ENCODE data around the gene TPM2.

Gene TPM2

DNA sequence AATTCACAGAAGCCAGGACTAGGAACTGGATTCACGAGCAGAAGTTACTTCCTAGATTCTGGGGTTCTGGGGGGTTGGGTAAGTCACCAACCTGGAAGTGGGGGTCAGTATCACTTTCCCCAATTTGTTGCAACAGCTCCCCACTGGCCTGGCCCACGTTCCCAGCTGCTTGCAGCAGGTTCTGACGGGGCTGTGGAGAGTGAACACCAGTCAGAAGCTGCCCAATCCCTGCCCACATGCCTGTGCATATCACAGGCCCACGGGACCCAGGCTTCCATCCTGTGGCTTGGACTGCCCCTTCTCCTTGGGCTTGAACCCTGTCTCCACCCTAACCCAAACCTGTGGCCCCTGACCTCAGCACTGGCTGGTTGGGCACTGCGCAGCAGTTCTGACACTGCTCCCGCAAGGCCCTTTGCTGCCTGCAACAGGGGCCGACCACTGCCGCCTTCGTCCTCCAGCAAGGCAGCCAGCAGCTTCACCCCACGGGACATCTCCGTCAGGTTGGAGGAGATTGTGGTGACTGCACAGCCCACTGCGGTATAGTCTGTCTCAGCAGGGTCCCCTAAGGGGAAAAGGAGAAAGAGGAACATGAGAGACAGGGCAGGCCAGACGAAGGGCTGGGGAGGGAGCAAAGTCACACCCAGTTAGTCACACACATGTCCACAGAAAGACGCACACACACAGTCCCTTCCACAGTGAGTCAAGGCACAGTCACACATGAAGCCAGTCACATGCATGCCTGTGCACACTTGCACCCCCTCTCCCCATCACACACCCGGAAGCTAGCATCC, 29.2 kb upstream of the TPM2 start:
- DNase-seq (ENCODE audit: low read depth in 2 of 2) = no peak

DNA sequence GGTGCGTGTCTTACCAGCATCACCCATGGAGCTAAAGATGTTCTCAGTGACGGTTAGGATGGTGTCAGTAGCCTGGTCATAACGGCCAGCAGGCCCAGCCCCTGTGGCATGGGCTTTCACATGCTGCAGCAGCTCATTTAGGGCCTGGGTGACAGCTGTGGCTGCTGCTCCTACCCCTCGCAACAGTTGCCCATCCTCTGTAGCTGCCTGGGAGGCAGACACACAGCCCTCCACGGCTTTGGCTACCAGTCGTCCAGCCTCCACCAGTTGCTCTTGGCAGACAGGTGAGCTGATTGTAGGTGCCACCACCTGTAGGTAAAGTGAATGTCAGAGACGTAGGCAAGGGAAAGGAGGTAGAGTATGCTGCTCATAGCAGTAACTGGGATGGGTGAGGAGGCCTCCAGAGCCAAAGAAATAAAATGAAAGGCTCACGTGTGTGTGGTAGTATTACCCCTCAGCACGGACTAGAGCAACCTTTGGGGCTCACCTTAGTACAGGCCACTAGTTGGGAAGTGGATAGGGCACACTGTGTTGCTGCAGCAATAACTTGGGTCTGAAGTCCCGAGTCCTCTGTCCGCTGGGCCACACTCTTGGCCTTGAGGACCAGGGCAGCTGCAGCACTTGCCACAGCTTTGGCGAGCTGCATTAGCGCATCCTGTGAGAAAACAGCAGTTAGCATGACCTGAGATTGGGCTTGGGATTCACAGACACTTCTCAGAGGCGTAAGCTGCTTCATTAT, 27.6 kb upstream of the TPM2 start:
- DNase-seq (ENCODE audit: low read depth in 2 of 2) = no peak

DNA sequence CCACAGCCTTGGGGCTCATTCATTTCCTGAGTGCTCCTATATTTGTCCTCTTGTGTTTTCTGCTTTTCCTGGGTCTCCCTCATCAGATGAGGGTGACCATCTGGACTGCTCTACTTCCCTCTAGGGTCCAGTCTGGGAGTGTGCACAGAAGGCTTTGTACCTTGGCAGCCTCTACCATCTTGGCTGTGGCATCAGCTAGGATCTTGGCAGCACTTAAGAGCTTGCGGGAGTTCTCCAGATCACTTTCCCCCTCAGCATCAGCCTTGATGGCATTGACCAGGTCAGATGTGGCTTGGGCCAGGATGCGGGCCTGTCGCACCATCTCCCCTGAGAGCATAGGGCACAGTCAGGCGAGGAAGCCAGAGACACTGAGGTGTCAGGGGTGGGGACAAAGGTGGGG, 26.5 kb upstream of the TPM2 start:
- DNase-seq (ENCODE audit: low read depth in 2 of 2) = no peak

DNA sequence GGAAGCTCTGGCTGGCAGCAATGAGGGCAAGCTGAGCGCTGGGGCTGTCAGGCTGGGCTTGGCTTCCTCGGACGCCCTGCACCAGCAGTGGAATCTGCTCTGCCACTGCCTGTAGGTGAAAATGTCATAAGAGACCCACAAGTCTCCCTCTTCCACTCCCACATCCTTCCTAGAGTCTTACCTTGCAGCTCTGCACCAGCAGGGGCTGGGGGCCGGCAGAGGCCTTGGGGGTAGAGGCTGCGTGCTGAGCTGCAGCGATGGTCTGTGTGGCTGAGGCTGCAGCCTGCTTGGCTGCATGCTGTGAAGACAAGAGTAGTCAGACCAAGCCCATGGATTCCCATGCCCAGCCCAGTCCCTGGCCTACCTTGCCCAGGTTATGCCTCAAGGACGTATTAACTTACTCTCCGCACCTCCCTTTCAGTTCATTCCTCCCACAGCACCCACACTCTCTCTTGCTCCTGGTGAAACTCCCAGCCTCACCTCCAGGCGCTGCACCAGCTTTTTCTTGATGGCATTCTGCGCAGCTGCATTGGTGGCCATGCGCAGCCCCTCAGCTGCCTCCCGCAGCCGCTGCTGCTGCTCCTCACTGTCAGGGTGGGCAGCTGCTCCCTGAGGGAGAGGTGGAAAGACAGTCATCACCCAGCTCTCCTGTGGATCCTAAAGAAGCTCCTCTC, 25.0 kb upstream of the TPM2 start:
- DNase-seq (ENCODE audit: low read depth in 2 of 2) = no peak

DNA sequence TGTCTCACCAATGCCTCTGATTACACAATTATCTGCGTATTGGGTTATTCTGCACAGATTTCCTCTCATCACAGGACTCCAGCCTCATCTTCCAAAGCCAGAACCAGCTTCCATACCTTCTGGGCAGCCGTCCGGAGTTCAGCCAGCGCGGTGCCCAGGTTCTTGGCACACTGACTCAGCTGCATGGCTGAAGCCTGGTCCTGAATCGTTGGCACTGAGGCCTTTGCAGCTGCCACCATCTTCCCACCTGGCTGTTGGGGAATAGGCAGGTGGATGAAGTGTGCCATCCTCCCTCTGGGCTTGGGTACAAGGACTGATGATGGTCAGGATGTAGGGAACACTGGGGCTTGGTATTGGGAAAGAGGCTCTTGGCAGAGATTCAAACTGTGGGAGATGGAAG, 24.4 kb upstream of the TPM2 start:
- DNase-seq (ENCODE audit: low read depth in 2 of 2) = no peak

DNA sequence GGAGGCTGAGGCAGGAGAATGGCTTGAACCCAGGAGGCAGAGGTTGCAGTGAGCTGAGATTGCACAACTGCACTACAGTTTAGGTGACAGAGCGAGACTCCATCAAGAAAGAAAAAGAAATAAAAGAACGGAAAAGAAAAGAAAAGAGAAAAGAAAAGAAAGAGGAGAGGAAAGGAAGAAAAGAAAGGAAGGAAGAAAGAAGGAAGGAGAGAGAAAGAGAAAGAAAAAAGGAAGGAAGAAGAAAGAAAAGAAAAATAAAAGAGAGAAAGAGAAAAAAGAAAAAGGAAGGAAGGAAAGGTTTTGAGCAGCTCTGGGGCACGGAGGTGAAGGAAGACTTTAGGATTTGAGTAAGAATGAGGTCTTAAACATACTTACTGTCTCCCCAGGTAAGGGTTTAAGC, 23.9 kb upstream of the TPM2 start:
- no peak for DNase-seq (ENCODE audit: low read depth in 2 of 2)

DNA sequence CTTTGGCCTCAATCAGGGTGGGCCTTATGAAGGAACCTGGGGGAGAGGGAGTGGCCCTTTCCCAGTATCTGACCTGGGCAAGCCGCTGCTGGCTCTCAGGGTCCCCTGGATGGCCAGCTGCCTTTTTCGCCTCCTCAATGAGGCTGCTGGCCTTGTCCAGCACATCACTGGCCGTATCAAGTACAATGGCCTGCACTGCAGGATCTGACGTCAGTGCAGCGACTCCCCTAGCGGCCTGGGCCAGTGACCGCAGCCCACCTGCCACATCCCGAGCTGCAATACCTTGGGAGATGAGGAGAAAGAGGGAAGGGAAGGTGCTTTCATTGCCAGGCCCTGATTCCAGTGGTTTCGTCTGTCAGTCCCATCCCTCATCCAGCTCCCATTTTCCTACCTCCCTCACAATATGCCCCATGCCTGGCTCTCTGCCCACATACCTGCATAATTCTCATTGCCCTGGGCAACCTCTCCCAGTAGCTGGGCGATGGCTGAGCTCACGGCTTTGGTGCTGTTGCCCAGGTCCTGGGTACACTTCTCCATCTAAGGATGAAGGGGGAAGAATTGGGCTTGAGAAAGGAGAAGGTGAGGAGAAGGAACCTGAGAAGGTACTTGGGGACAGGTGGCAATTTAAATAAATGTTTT, 23.2 kb upstream of the TPM2 start:
- DNase-seq (ENCODE audit: low read depth in 2 of 2) = no peak

DNA sequence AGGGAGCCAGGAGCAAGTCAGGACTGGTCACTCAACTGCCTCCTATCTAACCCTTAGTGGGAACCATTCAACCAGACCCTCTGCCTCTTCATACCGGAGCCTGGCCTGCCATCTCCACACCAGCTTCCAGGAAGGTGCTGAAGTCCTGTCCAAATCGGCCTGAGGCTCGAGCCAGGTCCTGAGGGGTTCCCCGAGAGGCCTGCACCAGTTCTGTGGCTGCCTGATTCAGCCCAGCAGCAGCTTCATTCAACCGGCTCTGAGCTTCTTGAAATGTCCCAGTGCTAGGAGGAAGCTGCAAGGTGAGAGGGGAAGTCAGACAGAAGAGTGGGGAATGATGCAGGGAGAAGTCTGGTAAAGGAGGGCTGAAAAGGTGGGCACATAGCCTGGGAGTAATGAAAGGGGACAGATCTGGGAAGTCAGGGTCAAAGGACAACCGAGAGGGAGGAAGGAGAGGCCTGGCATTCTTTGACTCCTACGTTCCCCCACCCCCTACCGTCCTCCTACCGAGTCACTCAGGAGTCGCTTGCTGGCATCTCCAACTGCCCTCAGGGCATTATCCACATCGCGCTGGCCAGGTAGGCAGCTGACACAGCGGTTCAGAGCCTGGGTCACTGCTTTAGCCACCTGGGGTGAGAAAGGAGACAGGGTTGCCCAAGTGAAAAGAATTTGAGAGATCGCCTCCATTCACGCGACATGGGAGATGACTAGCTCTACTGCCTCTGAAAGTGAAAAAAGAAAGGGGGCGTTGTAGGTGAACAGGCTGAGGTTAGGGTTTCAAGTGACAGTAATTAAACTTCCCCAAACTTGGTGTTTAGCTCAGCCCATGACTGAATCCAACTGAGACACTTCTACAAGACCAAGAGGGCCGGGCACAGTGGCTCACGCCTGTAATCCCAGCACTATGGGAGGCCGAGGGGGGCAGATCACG, 22.0 kb upstream of the TPM2 start:
- no peak for DNase-seq (ENCODE audit: low read depth in 2 of 2)

DNA sequence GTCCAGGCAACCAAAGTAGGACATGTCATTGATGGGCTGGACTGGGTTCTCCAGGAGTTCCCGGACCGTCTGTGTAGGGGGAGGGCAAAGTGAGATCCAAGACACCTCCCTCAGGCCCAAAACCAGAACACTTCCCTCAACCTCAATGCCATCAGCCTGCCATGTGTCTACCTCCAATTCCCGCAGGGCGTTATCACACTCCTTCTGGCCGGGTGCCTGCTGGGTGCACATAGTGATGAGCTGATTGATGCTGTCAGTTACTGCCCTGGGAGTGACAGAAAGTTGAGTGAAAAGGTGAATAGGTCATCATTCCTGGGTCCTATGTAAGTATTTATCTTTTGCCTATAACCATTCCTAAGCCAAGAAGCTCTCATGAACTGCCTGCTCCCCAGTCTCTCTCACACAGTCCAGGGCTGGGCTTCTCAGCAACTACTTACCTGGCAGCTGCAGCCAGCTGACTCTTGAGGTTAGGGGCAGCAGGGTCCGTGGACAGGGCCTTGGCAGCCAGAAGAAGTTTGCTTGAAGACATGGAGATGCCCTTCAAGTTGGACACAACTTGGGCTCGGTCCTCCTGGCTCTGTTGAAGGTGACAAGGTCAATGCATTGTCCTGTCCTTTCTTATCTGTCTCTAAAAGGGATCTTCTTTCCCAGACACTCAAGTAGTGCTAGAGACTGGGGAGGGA, 21.2 kb upstream of the TPM2 start:
- DNase-seq (ENCODE audit: low read depth in 2 of 2) = no peak

DNA sequence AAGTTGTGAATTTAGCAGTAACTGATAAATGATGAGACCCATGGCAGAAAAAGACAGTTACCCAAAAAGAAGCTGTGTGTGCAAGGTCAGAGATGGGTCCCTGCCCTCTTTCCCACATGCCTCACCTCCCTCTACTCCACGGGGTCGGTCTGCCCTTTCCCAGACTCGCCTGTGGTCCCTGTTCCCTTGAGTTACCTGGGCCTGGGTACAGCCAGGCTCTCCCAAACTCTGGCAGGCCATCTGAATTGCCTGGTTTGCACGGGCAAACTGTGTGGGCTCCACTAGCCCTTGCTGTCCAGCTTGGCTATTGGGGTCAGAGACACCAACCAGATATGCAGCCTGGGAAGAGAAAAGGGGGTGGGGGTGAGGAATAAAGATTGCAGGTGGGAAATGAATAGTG, 18.4 kb upstream of the TPM2 start:
- DNase-seq (ENCODE audit: low read depth in 2 of 2) = no peak

DNA sequence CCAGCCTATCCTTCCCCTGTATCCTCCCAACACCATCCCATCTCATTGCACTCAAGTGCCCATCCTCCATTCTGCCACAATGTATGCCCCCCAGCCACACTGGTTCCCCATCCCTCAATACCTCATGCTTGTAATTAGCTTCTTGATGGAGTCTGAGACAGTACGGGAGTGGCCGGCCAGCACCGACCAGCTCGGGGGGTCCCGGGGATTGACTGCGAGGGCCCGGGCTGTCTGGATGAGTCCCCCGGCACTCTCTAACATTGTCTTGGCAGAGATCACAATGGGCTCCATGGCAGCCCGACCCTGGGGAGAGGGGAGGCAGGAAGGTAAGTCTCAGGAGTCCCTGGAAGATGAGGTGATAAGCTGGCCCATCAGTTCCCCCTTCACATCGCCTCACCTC, 17.2 kb upstream of the TPM2 start:
- DNase-seq (ENCODE audit: low read depth in 2 of 2) = no peak

DNA sequence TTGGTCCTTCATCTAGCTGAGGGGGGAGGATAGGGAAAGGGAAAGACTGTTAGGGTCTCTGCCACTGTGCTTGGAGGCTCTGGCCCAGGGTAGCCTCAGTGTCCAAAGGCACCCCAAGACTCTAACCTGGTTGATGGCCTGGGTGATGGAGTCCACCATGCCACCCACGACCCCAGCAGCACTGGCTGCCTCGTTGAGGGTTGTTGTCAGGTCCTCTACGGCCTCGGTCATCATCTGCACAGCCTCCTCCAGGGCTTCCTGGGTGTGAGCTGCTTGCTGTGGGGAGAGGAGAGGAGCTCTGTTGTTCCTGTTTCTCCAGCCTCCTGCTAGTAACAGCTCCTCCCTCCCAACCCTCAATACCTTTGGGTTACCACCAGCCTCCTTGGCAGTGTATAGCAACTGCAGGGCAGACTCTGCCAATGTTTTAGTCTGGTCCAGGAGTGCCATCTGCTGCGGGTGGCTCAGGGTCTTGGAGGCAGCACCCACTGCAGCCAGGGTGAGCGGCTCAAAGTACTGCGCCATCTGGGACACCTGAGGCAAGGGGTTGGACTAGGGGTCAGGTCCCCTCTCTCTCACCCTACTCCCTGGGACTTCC, 16.2 kb upstream of the TPM2 start:
- DNase-seq (ENCODE audit: low read depth in 2 of 2) = no peak

DNA sequence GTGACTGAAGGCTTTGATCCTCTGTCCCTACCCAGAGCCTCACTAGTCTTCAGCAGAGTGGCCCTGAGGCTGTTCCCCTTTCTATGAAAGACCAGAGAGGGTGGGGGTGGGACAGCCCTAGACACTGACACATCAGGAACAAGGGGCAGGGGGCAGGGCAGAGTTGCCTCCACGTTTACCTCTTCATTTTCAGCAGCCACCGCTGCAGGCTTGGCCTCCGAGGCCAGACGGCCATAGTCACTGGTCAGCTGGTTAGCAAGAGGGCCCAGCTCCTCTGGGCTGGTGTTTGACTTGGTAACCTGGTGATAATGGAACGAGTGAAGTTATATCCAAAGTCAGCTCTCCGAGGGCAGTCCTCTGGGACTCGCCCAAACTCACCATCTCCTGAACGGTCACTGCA, 15.6 kb upstream of the TPM2 start:
- no peak for DNase-seq (ENCODE audit: low read depth in 2 of 2)

DNA sequence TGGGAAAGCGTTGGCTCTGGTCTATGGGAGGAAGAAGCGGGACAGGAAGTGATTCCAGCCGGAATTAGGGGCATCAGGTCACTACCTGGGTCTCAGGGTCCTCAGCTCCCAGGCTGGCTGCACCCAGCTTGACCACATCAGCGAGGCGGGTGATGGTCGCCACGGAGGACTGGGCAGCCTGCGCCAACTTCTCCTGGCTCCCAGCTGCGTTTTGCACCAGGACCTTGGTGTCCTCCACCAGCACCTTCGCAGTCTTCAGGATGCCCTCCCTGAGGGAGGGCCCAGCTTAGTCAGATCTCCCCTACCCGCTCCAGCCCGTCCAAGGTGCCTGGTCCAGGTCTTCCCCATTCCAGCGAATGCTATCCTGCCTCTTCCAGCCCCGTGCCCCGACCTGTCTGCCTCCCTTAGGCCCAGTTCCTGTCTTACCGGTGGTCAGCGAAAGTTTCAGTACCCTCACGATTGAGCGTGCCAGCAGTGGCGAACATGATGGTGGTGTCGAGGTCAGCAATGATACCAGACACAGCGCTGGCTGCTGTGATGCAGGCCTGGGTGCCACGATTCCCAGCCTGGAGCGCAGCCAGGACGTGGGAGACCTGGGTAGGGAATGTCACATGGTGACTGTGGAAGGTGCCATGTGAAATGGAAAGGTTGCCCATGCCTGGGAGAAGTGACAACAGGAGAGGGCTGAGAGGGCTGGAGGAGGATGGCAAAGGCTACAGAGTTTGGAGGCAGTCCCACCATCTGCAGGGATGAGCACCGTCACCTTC, 14.4 kb upstream of the TPM2 start:
- DNase-seq (ENCODE audit: low read depth in 2 of 2) = no peak

DNA sequence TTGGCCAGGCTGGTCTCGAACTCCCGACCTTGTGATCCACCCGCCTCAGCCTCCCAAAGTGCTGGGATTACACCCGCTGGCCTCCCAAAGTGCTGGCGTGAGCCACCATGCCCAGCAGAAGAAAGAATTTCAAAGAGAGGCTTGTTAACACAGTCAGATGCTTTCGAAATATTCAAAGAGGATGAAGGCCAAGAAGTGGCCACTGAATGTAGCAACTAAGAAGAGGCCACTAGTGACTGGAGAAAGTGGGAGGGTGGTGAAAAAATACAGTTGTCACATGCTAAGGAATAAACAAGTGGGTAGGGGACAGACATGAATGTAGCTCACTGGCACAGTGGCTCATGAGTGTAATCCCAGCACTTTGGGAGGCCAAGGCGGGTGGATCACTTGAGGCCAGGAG, 13.0 kb upstream of the TPM2 start:
- DNase-seq (ENCODE audit: low read depth in 2 of 2) = no peak

DNA sequence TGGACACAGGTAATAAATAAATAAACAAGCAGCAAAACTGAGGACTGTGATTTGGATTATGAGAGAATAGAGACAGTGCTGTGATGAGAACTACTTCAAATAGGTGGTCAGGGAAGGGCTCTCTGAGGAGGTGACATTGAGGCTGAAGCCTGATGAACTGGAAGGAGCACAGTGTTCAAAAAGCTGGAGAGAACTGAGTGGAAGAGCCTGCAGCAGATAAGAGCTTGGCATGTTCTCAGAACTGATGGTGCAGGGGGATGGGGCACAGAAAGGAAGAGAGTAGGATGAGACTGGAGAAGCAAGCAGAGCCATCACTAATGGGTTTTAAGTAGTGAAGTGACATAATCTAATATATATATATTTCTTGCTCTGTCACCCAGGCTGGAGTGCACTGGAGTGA, 11.2 kb upstream of the TPM2 start:
- no peak for DNase-seq (ENCODE audit: low read depth in 2 of 2)

DNA sequence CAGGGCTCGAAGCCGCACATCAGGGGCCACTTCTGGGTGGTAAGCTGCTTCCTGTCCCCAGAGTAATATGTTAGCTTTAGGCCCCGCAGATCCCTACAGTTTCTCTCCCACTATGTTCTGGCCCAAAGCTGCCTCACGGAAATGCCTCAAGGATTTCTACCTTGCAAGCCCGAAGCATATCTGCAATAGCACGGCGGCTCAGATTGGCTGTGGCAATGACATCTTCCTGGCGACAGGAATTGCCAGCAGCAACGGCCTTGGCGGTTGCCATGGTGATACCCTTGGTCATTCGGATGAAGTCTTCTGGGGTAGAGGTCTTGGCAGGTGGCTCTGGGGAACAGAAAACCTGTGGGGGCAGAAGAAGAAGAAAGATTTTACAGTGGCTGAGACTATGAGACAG, 10.3 kb upstream of the TPM2 start:
- no peak for DNase-seq (ENCODE audit: low read depth in 2 of 2)

DNA sequence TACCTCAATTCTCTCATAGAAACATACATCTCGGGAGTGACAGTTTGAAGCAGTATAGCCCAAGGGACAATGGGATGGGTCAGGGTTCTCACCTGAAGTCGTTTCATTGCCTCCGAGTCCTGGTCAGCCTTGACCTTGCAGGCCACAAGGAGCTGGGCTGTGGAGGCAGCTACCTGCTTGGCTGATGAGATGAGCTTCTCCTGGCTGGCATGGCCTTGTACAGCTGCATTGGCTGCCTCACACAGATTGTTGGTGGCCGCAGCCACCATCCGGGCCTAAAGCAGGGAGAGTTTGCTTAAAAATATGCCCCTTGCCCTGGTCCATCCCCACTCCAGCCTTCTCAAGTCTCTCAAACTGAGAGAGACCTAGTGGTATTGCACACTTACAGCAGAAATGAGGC, 8.5 kb upstream of the TPM2 start:
- DNase-seq (ENCODE audit: low read depth in 2 of 2) = no peak

DNA sequence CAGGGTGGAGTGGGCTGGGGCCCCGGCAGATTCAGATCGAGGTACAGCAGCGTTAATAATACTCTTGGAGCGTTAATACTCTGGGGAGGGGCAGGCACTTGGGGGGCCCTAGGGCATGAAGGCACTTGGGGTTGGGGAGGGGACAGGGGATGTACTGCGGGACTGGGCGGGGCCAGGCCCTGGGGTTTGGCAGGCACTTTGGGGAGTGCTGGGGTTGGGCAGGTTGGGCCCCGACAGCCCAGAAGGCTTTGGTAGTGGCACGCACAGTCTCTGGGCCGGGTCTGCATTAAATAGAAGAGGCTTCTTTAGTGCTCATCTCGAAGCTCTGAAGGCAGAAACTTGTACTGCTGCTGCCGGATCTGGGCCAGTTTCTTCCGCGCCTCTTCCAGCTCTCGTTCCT, 7.8 kb upstream of the TPM2 start:
- DNase-seq (ENCODE audit: low read depth in 2 of 2) = no peak
